Measurements from ENCODE around the gene ZNF84.

Gene ZNF84

DNA sequence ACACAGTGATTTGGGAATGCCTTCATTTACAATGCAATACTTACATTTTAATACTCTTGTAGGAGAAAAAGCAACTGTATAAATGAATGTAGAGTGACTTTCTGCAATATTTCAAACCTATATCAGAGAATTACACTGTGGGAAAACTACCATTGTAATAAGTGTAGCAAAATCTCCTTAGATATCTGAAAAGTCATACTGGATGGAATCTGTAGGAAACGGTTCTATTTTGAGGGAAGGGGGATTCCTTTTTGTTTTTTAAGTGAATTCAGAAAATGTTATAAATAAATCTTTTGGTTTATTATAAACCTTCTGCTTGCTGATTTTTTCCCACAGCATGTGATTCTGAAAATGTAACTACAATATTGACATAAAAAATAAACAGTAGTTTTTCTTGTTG, 69.8 kb downstream of the ZNF84 start:
- intact Hi-C loops (cut with DNase I), result no loop called here
- DNase-seq, result no peak

DNA sequence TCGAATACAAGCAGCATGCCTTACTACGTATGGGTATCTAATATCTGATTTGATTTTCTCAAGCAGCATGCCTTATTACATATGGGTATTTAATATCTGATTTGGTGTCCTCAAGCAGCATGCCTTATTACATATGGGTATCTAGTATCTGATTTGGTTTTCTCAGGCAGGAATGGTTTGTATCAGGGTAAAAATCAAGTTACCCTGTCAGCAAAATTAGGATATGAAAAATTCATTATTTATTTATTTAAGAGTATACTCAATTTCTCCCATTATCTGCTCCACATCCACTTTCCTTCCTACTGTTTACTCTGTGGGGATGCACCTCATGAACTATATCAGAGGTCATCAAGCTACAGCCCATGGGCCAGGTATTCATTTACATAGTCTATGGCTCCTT, 70.8 kb downstream of the ZNF84 start:
- intact Hi-C loops (cut with DNase I), result no loop called here
- DNase-seq, result no peak

Measured in posterior cingulate gyrus (tissue), 11 donors.